HG02763 (cell line): Measurements from ENCODE around the gene IL1RN.

Experiments used
- ATAC-seq: cut with Tn5 transposase; IDR thresholded peaks from one replicate; pipeline ENCODE4 v1.9.1; 2021; ENCODE audit warnings: mild to moderate bottlenecking, moderate library complexity; ENCODE audit not compliant: unreplicated experiment

IL1RN gene

DNA sequence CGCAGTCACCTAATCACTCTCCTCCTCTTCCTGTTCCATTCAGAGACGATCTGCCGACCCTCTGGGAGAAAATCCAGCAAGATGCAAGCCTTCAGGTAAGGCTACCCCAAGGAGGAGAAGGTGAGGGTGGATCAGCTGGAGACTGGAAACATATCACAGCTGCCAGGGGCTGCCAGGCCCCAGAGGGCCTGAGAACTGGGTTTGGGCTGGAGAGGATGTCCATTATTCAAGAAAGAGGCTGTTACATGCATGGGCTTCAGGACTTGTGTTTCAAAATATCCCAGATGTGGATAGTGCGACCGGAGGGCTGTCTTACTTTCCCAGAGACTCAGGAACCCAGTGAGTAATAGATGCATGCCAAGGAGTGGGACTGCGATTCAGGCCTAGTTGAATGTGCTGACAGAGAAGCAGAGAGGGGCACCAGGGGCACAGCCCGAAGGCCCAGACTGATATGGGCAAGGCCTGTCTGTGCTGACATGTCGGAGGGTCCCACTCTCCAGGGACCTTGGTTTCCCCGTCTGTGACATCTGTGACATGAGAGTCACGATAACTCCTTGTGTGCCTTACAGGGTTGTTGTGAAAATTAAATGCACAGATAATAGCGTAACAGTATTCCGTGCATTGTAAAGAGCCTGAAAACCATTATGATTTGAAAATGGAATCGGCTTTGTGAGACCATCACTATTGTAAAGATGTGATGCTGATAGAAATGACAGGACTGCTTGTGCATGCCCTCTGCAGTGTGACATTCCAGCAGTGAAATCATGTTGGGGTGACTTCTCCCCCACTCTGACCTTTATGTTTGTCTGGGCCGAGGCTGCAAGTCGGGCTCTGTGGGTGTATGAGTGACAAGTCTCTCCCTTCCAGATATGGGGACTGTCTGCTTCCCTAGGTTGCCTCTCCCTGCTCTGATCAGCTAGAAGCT, 510 bp downstream of the IL1RN start:
- no peak for ATAC-seq

GRCh38 chr2:113129519-113130078, 2.2 kb downstream of the IL1RN start:
- ATAC-seq = no peak

DNA sequence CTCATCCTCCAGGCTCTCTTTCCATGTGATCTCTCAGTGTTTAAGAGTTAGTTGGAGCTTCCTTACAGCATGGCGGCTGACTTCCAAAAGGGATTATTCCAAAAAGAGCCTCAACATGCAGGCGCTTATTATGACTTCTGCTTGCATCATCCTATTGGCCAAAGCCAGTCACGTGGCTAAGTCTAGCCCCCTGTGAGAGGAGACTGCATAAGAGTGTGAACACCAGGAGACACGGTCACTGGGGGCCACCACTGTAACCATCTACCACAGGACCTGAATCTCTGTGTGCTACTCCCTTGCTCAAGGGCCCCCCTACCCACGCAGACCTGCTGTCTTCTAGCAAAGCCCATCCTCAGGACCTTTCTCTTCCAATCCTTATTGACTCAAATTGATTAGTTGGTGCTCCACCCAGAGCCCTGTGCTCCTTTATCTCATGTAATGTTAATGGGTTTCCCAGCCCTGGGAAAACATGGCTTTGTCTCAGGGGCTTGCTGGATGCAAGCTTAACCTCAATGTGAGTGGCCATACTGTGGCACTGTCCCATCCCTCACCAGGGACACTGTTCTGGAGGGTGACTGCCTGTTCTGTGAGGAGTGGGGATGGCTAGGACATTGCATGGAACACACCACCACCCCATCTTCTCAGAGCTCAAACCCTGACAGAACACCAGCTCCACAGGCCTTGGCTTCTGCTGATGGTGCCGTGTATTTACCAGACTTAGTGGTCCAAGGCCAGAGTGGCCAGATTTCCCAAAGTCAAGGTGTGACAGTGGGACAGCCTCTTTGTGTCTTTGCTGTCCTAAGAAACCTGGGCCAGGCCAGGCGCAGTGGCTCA, 4.2 kb downstream of the IL1RN start:
- no peak for ATAC-seq

- no peak for ATAC-seq
Observed at GRCh38 chr2:113132414-113133021, 5.1 kb downstream of the IL1RN start.

- no peak for ATAC-seq
Observed at GRCh38 chr2:113133704-113134598, 6.6 kb downstream of the IL1RN start.

- no peak for ATAC-seq
Observed at GRCh38 chr2:113134717-113135116, 7.3 kb downstream of the IL1RN start.

GRCh38 chr2:113135317-113135716, 7.9 kb downstream of the IL1RN start:
- no peak for ATAC-seq

GRCh38 chr2:113136828-113137775, 9.7 kb downstream of the IL1RN start:
- ATAC-seq = no peak

DNA sequence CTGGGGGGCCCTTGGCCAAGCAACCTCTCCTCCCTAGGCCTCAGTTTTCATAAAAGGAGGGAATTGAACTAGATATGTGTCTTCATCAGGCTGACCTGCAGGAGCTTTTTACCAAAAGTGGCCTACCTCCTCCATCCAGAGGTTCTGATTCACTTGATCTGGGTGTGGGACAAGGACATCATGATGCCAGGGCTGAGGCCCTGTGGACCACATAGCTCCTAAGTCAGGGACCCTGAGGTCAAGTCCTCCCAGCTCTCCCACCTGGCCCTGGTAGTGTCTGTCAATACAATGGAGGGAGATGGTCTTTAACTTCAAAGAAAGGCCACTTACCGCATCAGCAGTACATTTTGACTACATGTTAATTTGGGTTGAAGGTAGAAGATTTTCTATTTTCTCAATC, 10.4 kb downstream of the IL1RN start:
- ATAC-seq = no peak

GRCh38 chr2:113138428-113139322, 11.3 kb downstream of the IL1RN start:
- ATAC-seq = peak; percentile 79

GRCh38 chr2:113141451-113141850, 14.1 kb downstream of the IL1RN start:
- no peak for ATAC-seq

DNA sequence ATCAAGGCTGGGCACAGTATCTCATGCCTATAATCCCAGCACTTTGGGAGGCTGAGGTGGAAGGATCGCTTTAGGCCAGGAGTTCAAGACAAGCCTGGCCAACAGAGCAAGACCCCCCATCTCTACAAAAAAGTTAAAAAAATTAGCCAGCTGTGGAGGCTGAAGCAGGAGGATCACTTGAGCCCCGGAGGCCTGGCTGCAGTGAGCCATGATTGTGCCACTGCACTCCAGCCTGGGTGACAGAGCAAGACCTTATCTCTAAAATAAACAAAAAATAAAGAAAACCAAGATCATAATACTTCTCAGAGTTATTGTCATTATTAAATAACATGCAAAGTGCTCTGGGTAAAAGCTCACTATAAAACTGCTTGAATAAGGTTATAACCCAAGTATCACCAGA, 14.9 kb downstream of the IL1RN start:
- ATAC-seq = no peak

- no peak for ATAC-seq
Observed at GRCh38 chr2:113144259-113144658, 16.9 kb downstream of the IL1RN start.

DNA sequence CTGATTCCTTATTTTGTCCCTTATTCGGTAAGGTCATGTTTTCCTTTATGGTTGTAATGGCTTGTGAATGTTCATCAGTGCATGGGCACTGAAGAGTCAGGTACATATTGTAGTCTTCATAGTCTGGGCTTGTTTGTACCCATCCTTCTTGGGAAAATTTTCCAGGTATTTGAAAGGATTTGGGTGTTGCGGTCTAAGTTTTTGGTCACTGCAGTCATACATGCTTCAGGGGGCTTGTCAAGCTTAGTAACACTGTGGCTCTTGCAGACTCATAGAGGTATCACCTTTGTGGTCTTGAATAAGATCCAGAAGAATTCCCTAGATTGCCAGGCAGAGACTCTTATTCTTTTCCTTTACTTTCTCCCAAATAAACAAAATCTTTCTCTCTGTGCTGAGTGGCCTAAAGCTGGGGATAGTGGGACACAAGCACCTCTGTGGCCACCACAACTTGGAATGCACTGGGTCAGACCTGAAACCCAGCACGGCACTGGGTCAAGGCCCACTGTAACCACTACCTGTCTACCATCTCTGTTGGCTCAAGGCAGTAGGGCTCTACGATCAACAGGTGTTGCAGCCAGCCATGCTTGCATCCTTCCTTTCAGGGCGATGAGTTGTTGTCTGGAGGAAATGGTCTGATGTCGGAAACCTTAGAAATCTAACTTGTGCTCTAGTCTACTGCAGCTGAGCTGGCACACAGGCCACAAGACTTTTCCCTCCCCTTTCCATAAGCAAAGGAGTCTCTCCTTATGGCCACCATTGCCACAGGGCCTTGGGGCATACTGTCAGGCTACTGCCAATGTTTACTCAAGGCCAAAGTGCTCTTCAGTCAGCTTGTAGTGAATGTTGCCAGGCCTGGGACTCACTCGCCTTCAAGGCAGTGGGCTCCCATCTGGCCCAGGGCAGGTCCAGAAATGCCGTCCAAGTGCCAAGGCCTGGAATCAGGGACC, 21.5 kb downstream of the IL1RN start:
- ATAC-seq = no peak

- no peak for ATAC-seq
Observed at GRCh38 chr2:113149553-113150257, 22.3 kb downstream of the IL1RN start.

DNA sequence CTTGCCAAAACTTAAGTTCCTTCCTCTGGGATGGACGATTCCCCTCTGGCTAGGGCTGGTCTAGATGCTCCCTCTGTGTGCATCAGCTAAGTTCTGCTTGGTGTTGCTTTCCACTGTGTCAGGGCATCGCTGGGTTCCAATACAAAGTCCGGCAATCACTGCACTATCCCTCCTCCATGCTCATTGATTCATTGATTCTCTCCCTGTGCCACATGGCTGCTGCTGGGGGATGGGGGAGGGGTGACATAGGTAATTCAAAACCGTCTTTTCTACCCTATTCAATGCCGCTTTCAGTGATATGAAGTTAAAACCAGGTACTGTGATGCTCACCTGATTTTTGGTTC, 22.8 kb downstream of the IL1RN start:
- no peak for ATAC-seq
